Neural cell (in vitro differentiated cells): ENCODE data around the gene GUSB.

Source experiments
- EP300 ChIP-seq: fragments of 450-650 bp; conservative IDR thresholded peaks from 2 replicates; pipeline ENCODE4 v1.6.1; 2014; ENCODE audit warnings: antibody characterized with exemption, mild to moderate bottlenecking, moderate library complexity; ENCODE audit not compliant: poor library complexity, severe bottlenecking
- RAD21 ChIP-seq: fragments of 450-650 bp; conservative IDR thresholded peaks from 2 replicates; pipeline ENCODE4 v1.6.1; 2014; ENCODE audit warnings: antibody characterized with exemption, mild to moderate bottlenecking, moderate library complexity
- REST ChIP-seq: IDR thresholded peaks from 2 replicates; pipeline ENCODE4 v1.6.1; 2012; ENCODE audit warnings: borderline replicate concordance
- TF ChIP-seq, protein P1 (sequence below): fragments of 450-650 bp; IDR thresholded peaks from 2 replicates; pipeline ENCODE4 v1.5.1; 2014; ENCODE audit warnings: antibody characterized with exemption, mild to moderate bottlenecking, moderate library complexity; ENCODE audit not compliant: poor library complexity, severe bottlenecking

DNA sequence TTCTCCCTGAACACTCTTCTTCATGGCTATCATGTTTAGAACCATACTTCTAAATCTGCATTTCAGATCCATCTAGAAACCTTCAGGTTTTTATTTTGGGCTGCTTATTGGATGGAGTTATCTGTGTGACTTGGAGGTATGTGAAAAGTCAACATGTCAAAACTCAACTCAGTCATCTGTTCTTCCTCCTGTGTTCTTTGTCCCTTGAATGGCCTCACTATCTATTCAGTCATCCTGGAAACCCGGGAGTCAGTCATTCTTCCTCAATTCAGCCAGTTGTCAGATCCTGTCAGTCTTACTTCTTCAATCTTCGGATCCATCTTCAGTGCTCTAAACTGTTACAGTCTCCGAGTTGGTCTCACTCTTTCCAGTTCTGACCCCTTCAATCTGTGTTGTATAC is 57.0 kb downstream of the GUSB start:
- TF ChIP-seq REST (no peak), EP300 (no peak), RAD21 (no peak)
- TF ChIP-seq, protein P1, sequence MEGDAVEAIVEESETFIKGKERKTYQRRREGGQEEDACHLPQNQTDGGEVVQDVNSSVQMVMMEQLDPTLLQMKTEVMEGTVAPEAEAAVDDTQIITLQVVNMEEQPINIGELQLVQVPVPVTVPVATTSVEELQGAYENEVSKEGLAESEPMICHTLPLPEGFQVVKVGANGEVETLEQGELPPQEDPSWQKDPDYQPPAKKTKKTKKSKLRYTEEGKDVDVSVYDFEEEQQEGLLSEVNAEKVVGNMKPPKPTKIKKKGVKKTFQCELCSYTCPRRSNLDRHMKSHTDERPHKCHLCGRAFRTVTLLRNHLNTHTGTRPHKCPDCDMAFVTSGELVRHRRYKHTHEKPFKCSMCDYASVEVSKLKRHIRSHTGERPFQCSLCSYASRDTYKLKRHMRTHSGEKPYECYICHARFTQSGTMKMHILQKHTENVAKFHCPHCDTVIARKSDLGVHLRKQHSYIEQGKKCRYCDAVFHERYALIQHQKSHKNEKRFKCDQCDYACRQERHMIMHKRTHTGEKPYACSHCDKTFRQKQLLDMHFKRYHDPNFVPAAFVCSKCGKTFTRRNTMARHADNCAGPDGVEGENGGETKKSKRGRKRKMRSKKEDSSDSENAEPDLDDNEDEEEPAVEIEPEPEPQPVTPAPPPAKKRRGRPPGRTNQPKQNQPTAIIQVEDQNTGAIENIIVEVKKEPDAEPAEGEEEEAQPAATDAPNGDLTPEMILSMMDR, result no peak
